Measurements from ENCODE around the gene ZFP62.

Gene ZFP62

DNA sequence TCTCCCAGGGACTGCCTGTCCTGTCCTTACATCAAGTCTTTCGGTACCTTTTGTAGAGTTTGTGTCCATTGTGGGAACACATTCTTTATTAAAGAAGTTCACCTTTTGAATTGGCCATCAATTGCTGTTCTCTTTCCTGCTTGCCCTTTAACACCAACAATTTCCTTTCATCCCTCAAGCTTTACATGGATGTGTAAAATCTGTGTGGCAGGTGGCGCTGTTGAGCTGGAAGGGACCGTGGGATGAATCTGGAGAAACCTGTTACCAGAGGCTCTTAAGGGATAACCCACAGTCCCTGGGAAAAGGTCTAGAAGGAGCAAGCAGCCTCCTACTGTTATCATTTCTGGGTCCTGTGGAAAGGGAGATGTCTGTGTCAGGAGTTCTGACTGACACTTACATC, 7.9 kb upstream of the ZFP62 start:
- DNase-seq (ENCODE audit: low spot score) = peak; percentile 63

DNA sequence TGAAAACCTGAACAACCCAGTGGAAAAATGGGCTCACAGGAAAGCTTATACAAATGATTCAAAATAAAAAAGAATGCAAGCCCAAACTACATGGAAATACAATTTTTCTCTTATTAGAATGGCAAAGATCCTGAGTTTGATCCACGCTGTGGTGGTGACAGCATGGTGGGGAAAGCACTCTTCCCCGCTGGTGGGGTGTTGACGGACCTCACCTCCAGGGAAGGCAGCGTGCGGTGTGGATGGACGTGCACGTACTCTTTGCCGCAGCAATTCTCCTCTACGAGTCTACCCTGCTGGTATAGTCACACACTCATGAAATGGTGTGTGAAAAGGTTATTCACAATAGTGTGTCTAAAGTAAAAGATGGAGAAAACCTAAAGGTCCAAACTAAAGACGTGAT, 5.9 kb upstream of the ZFP62 start:
- DNase-seq (ENCODE audit: low spot score) = no peak

DNA sequence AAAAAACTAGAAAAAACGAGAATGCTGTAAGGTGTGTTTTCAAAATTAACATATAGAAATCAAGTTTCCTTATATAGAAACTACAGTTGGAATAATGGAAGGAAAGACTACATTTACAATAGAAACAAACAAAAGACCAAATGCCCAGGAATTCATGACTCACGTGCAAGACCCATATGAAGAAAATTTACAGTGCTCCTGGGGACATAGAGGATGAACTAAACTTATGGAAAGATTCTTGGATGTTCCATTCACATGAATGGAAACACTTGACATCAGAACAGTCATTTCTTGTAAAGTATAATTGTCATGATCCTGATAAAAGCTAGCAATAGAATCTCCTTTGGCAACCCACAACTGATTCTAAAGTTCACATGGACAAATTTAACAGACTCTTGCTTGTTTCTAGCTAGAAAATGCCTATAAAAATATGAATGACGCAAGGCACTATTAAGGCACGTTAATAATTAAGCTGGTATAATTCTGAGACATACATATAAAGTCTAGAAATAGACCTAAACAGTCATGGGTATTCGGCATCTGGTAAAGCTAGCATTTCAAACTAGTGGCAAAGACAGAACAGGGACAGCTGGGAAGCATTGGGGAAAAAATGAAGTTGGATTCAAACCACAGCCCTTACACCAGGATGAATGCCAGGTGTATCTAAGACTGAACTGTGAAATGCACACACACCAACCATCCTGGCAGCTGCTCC, 5.1 kb upstream of the ZFP62 start:
- DNase-seq (ENCODE audit: low spot score) = no peak

DNA sequence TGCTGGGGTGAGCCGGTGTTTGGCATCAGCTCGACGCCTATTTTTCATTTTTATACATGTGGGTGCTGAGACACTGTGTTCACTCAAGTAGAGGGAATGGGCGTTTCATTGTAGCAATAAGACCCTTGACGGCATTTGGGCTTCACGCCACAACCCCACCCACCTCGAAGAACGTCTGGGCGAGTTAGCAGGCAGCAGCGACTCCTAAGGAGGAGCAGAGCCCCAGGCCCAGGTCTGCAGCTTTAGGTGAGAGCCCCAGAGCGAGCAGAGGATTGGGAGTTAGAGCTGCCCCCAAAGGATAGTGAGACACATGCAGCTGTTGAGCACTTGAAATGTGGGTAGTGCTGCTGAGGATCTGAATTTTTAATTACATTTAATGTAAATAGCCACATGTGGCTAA, 1.6 kb upstream of the ZFP62 start:
- no peak for DNase-seq (ENCODE audit: low spot score)

- DNase-seq (ENCODE audit: low spot score) = peak; percentile 63
These were observed 696 bp downstream of the ZFP62 start for GRCh38 chr5:180860273-180860886.

DNA sequence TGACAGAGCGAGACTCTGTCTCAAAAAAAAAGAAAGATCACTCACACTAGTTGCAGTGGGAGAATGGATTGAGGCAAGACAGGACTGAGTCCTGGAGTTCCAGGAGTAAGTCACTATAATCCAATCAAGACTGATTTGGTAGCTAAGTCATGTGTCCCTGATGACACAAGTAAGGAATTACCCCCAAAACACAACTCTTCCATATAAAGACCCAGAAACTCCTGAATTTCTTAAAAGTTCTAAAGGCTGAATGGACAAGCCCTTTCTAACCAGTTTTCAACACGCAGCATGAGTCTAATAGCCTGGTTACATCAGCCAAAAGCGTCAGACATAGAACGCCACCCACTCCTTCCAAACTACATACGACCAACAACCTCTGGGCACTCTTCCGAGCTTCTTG, 2.5 kb downstream of the ZFP62 start:
- no peak for DNase-seq (ENCODE audit: low spot score)

GRCh38 chr5:180853848-180854176, 7.3 kb downstream of the ZFP62 start:
- no peak for DNase-seq (ENCODE audit: low spot score)

DNA sequence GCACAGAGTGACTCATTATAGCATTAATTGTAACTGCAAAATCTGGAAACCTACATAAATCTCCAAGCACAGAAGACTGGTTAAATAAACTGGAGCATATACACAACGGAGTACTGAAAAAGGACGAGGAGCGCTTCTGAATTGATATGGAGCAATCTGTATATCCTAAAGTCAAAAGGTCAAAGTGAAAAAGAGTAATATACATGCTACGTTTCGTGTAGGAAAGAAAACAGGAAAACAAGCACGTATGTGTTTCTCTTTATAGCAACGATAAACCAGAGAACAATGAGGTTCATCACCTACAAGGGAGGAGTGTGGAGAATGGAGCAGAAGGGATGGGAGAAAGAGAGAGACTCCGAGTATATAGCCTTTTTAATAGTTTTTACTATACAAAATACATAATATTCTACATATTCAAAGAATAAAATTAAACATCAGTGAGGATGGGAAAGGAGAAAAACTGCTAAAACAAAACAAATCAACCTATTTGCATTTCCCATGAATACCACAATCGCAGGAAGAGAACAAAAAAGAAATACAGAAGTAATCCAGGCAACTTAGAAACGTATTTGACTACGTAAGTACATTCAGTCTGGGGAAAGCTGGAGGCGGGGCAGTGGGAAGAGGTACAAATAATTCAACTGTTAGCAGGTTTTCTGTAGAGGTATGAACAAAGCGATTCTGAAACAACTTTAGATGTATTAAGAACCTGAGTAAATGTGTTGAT, 7.8 kb downstream of the ZFP62 start:
- DNase-seq (ENCODE audit: low spot score) = no peak

GRCh38 chr5:180852495-180852894, 8.6 kb downstream of the ZFP62 start:
- DNase-seq (ENCODE audit: low spot score) = no peak

DNA sequence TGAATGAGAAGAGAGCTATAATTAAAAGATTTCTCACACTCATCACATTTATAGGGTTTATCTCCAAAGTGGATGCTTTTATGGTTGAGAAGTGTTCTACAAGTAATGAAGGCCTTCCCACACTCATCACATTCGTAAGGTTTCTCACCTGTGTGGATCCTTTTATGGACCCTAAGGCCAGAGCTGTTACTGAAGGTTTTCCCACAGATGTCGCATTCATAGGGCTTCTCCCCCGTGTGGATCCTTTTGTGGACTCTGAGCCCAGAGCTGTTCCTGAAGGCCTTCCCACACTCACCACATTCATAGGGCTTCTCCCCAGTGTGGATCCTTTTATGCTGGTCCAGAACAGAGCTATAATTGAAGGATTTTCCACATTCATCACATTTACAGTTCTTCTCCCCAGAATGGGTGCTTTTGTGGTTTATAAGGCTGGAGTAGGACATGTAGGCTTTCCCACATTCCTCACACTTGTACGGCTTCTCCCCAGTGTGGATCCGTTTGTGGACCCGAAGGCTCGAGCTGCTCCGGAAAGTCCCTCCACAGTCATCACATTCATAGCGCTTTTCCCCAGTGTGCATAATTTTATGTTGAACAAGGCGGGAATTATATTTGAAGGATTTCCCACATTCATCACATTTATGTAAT, 10.5 kb downstream of the ZFP62 start:
- no peak for DNase-seq (ENCODE audit: low spot score)

GRCh38 chr5:180849827-180850226, 11.2 kb downstream of the ZFP62 start:
- no peak for DNase-seq (ENCODE audit: low spot score)

GRCh38 chr5:180848878-180849277, 12.2 kb downstream of the ZFP62 start:
- DNase-seq (ENCODE audit: low spot score) = no peak

- no peak for DNase-seq (ENCODE audit: low spot score)
These were observed 12.8 kb downstream of the ZFP62 start for GRCh38 chr5:180848265-180848664.

GRCh38 chr5:180847026-180847425, 14.1 kb downstream of the ZFP62 start:
- DNase-seq (ENCODE audit: low spot score) = no peak

DNA sequence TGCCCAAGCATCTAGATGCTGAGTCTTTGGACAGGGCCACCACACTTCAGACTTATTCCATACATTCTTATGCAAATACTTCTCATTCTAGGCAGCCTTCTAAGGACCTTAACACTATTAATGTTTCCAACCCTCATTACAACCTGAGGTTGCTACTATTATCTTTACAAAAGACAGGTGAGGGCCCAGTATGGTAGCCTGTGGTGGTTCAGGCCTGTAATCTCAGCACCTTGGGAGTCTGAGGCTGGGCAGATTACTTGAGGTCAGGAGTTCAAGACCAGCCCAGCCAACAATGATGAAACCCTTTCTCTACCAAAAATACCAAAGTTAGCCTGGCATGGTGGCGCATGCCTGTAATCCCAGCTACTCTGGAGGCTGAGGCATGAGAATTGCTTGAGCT, 16.2 kb downstream of the ZFP62 start:
- no peak for DNase-seq (ENCODE audit: low spot score)

- DNase-seq (ENCODE audit: low spot score) = no peak
These were observed 16.6 kb downstream of the ZFP62 start for GRCh38 chr5:180844432-180844831.

- DNase-seq (ENCODE audit: low spot score) = no peak
These were observed 21.1 kb downstream of the ZFP62 start for GRCh38 chr5:180839935-180840334.

DNA sequence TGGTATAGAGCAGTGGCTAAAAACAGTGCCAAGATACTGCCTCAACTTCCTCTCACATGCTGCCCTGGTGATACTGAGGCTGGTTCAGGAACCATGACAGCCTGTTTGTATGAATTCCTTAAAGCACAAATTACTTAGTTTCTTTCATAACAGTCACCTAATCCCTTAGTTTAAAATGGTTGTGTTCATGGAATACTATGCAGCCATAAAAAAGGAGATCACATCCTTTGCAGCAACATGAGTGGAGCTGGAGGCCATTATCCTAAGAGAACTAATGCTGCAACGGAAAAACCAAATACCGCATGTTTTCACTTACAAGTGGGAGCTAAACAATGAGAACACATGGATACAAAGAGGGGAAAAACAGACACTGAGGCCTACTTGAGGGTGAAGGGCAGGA, 21.8 kb downstream of the ZFP62 start:
- DNase-seq (ENCODE audit: low spot score) = no peak

DNA sequence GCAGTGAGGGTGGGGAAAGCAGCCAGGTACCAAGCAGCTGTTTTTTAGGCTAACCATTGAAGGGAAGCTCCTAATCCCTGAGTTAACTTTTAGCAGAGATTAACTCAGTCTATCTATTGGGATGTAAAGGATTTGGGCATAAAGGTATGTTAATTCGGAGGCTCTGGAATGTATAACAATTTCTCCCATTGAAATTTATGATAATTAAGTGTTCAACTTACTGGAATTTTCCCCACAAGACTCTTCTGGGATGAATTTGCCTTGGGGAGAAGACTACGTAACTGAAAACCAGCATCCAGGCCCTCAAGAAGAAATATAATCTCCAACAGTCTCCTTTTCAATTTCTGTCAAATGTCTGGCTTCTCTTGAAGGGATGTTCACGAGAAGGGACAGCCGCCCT, 23.6 kb downstream of the ZFP62 start:
- no peak for DNase-seq (ENCODE audit: low spot score)

- DNase-seq (ENCODE audit: low spot score) = peak; percentile 65
These were observed 28.4 kb downstream of the ZFP62 start for GRCh38 chr5:180832638-180833068.

DNA sequence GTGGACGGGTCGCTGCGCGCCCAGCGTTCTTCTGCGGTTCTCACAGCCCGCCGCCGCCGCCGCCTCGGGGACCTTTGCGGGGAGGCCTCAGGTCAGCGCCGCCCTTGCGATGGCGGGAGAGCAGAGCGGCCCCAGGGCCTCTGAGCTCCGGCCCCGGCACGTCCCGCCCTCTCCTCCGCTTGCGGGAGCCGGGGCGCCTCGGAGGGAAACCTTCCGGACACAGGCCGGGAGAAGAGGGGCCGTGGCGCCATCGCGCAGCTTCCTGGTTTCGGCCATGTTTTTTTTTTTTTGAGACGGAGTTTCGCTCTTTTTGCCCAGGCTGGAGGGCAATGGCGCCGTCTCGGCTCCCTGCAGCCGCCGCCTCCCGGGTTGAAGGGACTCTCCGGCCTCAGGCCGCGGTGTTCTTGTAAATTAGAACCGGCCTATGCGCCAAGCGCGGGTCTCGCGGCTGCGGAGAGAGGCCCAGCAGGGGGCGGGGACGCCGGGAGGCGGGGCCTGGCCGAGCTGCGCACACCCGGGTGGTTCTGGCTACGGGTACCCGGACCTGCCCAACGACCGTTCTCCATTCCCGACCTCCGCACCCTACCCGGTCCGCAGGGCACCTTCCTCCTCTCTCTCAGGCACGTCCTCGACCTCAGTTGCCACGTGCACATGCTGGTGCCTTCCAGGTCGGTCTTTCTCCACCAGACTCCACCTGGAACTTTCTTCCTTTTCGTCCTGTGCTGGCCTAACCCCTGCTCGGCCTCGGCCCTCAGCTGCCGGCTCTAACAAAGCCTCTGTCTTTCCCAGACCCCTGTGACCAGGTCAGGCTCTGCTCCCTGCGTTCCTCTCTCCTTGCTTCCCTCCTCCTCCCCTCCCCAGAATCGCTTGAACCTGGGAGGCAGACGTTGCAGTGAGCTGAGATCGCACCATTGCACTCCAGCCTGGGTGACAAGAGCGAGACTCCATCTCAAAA, 29.7 kb downstream of the ZFP62 start:
- peak; percentile 81 for DNase-seq (ENCODE audit: low spot score)

All from activated CD4-positive, alpha-beta T cell treated with anti-CD3 and anti-CD28 coated beads, Interleukin-2, Interleukin-4, amounts not matched to agents 100 ng/mL and 50 ng/mL, durations not matched to agents 16 hours and 8 hours (primary cell).